Bronchial epithelial cell (primary cell): ENCODE data around the gene ADCY2. TPM values are rescaled to one million over a fixed set of nuclear protein-coding genes. Genes with fewer than 3 reads are reported as not detected.

Experiments used
- DNase-seq: peaks from one replicate; pipeline ENCODE4 v3.0.0-alpha.2; 2010; ENCODE audit warnings: low read depth
- FAIRE-seq: peaks from 2 replicates; lab custom pipeline; 2011; peaks lifted over from hg19 to GRCh38; lab: Jason Lieb, UNC
- H3K27me3 ChIP-seq: 2 replicates; pipeline ENCODE4 v1.5.1; 2011; ENCODE audit warnings: low read length; ENCODE audit not compliant: control insufficient read depth, insufficient read depth
- H3K36me3 ChIP-seq: 2 replicates; pipeline ENCODE4 v1.5.1; 2011; ENCODE audit warnings: low read length; ENCODE audit not compliant: control insufficient read depth, insufficient read depth
- H3K4me3 ChIP-seq: 2 replicates; pipeline ENCODE4 v1.5.1; 2011; ENCODE audit warnings: mild to moderate bottlenecking, low read depth, low read length, control low read depth
- total RNA-seq: library from RNA; depleted of rRNA; stranded (reverse); fragments of >200 nt; gene quantifications from 2 replicates; pipeline ENCODE4 v1.2.1, GENCODE V29; 2014
- TF ChIP-seq, protein P1 (sequence below): IDR thresholded peaks from 2 replicates; pipeline ENCODE4 v1.5.1; 2011; ENCODE audit warnings: mild to moderate bottlenecking, moderate library complexity, low read length, control low read depth, inconsistent platforms; ENCODE audit not compliant: insufficient read depth, severe bottlenecking

ADCY2 gene
- total RNA-seq, 1 donor from 2014 or later: under 0.01 TPM

DNA sequence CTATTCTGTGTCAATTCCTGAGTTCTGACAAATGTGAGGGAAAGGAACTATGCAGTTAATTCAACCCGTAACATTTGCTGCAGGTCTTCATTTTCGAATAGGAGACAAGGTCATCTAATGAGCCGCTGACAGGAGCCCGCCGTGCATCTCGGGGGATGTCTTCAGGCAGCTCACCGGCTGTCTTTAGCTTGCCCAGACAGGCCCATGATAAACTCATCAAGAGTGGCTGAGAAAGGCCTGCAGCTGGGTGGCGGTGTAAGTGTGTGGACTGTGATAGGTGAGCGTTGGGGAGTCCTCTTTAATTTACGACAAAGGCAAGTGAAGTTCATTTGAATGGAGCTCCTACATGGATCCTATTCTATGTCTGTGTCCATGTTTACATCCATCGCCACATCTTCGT, 190.5 kb downstream of the ADCY2 start:
- H3K36me3 ChIP-seq: no peaks in the 10 kb centered on the region
- DNase-seq (no peak), FAIRE-seq (peak; percentile 43)
- H3K27me3 ChIP-seq: no peaks in the 10 kb centered on the region
- no peak overlapping the region for H3K4me3 ChIP-seq
- TF ChIP-seq, protein P1, sequence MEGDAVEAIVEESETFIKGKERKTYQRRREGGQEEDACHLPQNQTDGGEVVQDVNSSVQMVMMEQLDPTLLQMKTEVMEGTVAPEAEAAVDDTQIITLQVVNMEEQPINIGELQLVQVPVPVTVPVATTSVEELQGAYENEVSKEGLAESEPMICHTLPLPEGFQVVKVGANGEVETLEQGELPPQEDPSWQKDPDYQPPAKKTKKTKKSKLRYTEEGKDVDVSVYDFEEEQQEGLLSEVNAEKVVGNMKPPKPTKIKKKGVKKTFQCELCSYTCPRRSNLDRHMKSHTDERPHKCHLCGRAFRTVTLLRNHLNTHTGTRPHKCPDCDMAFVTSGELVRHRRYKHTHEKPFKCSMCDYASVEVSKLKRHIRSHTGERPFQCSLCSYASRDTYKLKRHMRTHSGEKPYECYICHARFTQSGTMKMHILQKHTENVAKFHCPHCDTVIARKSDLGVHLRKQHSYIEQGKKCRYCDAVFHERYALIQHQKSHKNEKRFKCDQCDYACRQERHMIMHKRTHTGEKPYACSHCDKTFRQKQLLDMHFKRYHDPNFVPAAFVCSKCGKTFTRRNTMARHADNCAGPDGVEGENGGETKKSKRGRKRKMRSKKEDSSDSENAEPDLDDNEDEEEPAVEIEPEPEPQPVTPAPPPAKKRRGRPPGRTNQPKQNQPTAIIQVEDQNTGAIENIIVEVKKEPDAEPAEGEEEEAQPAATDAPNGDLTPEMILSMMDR: no peak

DNA sequence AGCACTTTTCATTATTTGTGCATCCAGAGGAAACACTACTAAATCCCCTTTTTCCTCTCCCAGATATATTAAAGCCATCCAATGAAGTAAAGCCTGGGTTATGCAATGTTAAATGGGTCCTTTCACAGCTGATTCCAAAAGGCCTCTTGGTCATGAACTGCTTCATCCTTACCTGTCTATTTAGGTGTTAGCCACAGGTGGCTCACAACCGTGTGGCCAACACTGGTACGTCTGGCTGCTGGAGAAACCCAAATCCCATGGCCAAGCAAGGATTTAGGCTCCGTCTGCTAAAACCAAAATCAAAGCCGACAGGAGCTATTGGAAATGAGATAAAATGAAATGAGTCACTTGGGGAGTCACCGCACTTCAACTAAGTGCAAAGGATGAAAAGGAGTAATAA, 193.9 kb downstream of the ADCY2 start:
- no peaks in the 10 kb centered on the region for H3K36me3 ChIP-seq
- FAIRE-seq (no peak), DNase-seq (no peak)
- H3K27me3 ChIP-seq: no peaks in the 10 kb centered on the region
- TF ChIP-seq, protein P1: no peak
- no peak overlapping the region for H3K4me3 ChIP-seq

DNA sequence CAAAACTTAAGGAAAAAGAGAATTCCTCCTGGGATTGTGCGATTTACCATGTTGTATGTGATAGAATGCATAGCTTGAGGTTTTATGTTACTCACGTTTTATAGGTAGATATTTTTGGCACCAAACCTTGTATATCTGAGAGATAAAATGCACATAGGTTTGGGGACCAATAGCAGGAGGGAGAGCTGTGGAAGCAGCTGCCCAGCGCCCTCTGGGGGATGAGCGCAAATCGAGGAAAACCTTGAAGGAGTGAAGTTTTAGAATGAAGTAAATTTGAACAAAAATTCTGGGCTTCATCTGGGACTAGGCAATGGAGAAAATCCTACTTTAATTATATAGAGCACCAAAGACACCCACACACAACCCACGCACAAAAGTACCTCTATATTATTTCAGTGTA, 197.0 kb downstream of the ADCY2 start:
- FAIRE-seq (no peak), DNase-seq (no peak)
- Histone ChIP-seq H3K4me3 (no peak overlapping the region), H3K27me3 (no peaks in the 10 kb centered on the region), H3K36me3 (no peaks in the 10 kb centered on the region)
- TF ChIP-seq, protein P1: peak; percentile 14

DNA sequence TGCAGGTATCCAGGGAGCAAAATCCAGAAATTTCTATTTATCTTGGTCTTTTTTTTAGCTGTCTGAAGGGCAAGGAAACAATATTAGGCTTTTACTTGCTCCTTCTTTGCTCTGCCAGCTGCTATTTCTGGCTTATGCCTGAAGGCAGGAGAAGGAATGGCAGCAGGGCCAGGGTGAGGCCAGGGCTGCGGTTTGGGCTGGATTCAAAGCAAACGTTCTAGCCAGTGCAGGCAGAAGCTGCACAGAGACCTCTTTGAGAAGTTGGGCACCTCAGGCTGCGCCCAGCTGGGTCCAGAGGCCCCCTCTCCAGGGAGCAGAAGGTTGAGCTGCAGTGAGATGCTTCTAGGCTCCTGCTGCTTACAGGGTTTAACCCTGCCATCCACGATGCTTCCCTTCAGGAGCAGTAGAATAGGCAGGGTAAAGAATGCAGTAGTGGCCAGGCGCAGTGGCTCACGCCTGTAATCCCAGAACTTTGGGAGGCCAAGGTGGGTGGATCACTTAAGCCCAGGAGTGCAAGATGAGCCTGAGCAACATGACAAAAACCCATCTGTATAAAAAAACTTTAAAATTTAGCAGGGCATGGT, 201.2 kb downstream of the ADCY2 start:
- peak; percentile 10 for DNase-seq

DNA sequence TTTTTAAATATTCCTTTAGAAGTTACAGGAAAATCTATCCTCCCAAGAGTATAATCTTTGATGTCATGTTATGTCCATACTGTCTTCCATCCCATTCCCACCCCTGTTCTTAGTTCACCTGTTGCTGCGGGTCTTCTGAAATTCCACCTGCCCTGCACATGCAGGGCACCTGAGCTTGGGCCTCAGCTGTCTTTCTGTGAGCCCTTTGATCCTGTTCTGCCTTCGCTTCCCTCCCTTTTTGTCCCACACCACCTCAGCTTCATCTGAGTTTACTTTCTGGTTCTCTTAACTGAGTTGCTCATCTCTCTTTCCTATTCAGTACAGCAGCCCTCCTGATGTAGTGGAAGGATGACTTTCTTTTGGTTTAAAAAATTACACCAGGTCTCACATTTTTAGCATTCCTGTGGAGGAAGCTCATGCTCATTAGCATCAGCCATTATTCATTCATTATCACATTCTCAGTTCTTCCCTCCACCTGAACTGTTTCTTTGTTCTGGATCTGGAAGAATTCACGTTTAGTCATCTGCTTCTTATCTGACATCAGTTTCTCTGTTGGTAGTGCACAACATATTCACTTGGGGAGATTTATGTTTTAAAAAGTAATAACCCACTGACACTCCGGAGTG, 211.0 kb downstream of the ADCY2 start:
- H3K27me3 ChIP-seq: no peaks in the 10 kb centered on the region

More for the DNA sequence above, 201.2 kb downstream of the ADCY2 start:
- no peaks in the 10 kb centered on the region for H3K36me3 ChIP-seq
- no peak overlapping the region for H3K4me3 ChIP-seq
- H3K27me3 ChIP-seq: no peaks in the 10 kb centered on the region
- TF ChIP-seq, protein P1: no peak
- FAIRE-seq: no peak

More for the DNA sequence above, 211.0 kb downstream of the ADCY2 start:
- Histone ChIP-seq H3K4me3 (no peak overlapping the region), H3K36me3 (no peaks in the 10 kb centered on the region)
- no peak for FAIRE-seq
- TF ChIP-seq, protein P1: no peak
- DNase-seq: no peak
